Activated naive CD4-positive, alpha-beta T cell treated with anti-CD3 and anti-CD28 coated beads, Interleukin-2, amount 50 U/mL, for 16 hours (primary cell): ENCODE data around the gene PEX3.
A peak's percentile ranks its signal among the peaks of the same experiment; 100 is the strongest.
"Not testable (repeated sequence)": the region's sequence is repeated elsewhere in the genome, so short reads cannot be mapped to it uniquely, and the experiment has no call there.

Experiments
- DNase-seq: peaks from one replicate; pipeline ENCODE4 v3.0.0-alpha.2; 2020

PEX3 gene

DNA sequence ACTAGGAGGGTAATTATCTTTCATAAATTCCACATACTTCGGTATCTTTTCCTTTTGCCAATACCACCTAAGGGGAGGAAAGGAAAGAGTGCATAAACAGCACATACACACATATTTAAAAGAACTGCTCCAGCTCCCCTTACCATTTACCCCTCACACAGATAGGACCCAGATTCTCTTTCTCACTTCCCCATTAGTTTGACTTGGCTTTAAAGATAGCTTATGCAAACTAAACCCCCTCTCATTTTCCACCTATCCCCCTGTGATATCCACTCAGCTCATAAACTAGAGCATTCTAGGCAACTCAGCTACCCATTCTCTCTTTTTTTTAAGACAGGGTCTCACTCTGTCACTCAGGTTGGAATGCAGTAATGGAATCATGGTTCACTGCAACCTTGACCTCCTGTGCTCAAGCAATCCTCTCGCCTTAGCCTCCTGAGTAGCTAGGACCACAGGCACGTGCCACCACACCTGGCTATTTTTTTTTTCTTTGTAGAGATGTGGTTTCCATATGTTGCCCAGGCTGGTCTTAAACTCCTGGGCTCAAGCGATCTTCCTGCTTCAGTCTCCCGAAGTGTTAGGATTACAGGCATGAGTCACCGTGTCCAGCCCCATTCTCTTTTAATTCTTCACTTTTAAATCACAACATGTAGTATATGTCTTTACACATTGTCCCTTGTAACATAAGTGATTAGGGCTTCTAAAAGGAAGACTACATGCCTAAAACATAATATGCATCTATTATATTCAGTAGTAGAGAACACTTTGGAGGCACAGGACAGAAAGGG, 56.9 kb downstream of the PEX3 start:
- no peak for DNase-seq

DNA sequence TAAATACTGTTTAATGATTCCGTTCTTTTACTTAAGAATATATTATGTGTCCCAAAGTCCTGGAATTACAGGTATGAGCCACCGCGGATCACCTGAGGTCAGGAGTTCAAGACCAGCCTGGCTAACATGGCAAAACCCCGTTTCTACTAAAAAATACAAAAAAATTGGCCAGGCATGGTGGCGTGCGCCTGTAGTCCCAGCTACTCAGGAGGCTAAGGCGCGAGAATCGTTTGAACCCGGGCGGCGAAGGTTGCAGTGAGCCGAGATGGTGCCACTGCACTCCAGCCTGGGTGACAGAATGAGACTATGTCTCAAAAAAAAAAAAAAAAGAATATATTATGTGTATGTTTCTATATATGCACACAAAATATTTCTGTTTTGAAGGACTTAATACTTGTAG, 59.7 kb downstream of the PEX3 start:
- not testable (repeated sequence) for DNase-seq

DNA sequence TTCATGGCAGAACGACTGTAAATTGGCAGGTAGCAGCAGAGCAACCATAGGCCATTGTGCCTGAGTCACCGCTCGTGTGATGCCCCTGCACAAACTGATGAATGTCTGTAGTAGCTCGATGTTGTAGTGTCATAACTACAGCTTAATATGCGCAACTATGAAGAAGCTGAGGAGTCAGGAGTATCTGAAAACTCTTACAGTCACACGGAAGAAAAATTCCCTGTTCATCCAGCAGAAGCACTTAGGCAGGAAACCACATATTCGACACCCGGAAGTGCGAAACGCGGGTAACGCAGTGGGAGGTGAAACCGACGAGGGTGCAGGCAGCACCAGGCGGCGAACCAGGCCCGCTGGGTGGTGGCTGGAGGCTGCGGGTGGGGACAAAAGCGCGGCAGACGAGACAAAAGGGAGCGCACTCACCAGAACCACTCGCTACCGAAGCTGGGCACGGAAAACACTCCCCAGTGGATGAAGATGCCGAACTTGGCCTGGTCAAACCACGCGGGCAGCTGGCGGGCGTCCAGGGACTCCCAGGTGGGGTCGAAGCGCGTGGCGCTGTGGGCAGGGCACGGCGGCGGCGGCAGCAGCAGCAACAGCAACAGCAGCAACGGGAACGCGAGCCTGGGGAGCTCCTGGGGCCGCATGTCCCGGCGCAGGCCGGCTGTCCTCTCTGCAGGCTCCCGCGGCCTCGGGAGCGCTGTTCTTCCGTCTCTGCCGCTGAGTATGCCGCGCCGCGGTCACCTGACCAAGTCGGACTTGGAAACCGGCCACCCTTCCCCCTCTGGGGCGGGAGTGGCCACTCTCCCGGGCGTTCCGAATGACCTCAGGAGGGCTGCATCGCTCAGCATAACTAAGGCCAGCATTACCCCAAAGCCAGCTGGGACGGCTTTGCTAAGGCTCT, 60.6 kb downstream of the PEX3 start, which contains the start of gene FUCA2:
Gene FUCA2 (minus strand): TSS at position 730 of the 901 bp plus-strand sequence. CDS start 86 bp downstream, at position 644.
- DNase-seq, result peak; percentile 64

DNA sequence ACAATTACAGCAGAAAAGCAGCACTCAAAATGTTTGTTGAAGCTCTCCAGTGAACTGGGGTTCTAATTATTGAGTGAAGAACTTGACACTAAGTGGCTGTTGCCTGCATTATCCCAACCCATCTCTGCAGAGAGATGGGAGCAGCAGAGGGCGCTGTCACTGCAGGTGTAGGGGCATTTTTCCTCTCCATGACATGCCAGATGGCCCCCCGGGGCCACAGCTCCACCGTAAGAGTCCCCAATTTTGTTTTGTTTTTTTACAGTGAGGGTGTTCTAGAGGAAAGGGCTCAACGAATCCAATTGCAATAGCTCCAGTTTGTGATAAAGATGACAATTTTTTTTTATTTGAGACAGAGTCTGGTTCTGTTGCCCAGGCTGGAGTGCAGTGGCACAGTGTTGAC, 62.8 kb downstream of the PEX3 start:
- no peak for DNase-seq

DNA sequence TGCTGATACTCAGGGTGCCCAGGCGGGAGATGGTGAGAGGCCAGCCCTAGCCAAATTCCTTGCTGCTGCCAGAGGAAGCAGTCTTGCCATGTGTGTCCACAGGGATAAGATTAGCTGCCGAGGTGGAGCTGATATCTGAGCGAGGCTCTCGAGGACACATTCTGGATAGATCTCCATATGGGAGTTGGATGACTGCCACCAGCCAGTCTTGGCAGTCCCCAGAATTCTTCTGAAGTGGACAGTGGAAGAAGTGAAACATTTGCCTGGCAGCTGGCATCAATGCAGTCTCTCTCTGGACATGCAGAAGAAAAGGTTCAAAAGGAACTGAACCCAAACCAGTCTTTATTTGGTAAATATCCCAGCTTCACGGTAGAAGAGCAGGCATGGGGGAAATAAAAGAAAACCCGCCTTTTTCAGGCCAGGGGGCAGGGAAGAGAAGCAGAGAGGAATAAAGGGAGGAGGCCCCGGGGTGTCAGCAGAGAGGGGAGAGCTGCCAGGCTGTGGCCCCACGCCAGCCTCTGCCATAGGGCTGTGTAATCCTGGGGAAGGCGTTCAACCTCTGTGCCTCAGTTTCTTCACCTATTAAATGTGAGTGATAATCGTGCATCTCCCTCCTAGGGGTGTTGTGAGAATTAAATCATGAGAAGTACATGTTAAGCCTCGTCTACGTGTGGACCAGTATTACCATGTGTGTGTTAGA, 64.6 kb downstream of the PEX3 start:
- no peak for DNase-seq

DNA sequence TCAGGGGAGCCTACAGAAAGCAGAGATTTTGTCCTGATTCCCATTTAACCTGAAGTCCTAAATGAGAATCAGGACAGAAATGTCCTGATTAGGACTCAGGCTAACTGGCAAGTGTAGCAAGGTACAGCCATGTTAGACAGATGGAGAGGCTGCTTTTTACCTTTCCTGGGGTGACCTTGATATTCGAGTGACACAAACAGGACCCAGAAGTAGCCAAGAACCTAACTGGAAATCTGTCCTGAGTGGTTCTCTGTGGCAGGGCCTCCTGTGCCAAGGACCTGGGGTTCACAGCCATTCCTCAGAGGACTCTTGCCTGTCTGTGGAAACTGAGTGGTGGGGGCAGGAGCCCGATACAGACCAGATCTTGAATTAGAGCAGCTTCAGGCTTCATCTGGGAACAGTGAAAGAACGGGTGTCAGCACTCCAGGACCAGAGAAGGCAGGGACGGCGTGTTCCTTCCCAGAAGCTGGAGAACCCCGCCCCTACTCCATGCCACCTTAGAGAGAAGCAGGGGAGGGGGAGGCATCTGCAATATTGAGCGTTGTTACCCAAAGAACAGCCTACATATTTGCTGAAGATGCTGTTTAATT, 65.3 kb downstream of the PEX3 start:
- no peak for DNase-seq

DNA sequence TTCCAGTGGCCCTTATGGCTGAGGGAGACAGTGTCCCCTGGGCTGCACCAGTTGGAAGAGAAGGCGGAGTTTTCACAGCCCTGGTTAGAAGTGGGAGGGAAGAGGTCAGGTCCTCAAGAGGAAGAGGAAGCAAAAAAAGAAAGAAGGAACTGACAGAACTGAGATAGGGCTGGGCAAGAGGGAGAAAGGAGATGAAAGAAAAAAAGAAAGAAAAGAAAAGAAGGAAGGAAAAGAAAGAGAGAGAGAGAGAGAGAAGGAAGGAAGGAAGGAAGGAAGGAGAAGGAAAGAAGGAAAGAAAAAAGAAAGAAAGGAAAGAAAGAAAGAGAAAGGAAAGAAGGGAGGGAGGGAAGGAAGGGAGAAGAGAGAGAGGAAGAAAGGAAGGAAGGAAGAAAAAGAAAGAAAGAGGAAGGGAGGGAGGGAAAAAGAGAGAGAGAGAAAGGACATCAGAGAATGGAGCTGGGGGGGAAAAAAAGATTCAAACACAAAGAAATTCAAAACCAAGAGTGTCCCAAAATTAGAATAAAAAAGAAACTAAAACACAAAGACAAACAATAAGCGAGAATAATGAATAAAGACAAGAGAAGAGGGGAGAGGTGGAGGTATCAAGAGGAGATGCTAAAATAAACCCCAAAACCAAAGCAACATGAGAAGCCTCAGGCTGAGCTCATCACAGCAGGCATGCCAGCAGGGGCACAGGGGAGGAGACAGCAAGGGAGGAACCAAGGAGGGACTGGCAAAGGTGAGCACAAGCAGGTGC, 66.3 kb downstream of the PEX3 start:
- no peak for DNase-seq

DNA sequence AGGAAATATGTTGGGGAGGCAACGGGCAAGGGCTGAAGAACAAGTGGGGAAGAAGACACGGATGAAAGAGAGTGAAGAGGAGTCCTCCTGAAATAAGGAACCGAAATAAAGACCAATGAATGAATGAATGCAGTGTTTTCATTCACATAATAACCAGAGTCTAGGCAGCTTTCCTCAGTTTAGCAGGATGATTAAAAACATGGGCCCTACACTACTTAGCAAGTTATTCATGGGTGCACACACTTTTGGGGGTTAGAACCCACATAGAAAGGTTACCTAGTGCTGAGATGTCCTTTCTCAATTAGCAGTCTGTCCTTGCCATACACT, 66.8 kb downstream of the PEX3 start:
- no peak for DNase-seq

DNA sequence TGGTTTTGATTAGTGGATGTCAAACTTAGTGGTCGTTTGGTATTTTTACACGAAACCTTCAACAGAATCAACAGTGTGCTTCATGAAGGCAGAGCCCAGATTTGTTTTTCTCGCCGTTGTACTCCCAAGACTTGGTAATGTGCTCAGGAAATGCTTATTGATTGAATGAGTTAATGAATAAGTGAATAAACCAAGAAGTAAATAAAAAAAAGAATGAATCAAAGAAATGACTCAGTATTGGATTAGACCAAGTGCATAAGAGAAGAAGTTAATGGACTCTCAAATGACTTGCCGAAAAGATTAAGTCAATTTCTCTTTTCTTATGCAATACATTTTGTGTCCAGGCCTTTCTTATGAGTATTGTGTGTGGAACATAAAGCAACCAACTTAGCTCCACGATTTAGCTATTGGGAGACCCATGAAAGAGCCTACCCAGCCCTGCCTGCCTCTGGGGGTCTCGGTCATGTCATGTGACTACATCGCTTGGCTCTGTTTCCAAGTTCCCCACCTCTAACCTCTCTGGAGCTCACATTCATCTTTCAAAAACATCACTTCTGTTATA, 71.5 kb downstream of the PEX3 start:
- DNase-seq, result no peak

DNA sequence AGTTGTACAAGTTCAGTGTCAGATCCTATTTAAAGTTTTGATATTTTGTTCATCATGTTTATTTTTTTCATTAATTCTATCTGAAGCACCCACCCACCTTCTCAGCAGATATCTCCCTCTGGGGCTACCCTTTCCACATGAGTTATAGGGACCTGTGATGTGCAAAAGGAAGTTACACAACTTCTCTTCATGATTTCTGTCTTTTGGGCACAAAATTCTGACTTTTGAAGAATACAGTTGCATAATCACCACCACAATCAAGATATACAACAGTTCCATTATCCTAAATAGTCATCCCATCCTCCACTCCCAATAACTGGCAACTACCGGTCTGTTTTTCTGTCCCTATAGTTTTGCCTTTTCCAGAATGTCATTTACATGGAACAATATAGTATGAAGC, 74.8 kb downstream of the PEX3 start:
- no peak for DNase-seq

DNA sequence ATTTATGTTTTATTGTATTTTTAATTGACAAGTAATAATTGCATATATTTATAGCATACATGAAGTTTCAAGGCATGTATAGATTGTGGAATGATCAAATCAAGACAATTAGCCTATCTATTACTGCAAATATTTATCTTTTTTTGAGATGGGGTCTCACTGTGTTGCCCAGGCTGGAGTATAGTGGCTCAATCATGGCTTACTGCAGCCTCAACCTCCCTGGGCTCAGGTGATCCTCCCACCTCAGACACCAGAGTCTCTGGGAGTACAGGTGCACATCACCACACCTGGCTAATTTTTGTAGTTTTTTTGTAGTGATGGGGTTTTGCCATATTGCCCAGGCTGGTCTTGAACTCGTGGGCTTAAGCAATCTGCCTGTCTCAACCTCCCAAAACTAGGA, 77.1 kb downstream of the PEX3 start:
- no peak for DNase-seq

DNA sequence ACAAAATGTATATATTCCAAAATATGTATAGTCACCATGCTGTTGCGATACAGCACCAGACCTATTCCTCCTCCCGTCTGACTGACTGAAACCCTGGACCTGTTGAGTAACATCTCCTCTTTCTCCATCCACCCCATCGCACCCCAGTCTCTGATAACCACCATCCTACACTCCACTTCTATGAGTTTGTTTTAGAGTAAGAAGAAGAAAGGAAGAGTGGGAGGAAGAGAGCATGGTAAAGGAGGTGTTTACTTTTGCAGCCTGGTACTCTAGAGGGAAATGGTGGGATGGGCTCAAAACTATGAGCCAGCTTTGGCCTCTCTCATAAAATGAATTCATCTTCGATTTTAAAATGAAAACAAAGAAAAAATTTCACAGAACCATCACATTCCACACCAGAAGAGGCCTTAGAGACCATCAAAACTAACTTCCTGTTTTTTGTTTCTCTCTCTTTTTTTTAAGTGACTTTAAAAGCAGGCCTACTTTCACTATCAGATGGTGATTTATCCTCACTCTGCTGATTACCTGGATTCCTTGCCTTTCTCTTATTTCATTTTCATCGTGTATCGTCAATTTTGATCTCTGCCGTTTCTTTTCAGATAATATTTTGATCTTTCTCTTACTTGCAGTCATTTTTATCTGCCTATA, 77.7 kb downstream of the PEX3 start:
- no peak for DNase-seq

DNA sequence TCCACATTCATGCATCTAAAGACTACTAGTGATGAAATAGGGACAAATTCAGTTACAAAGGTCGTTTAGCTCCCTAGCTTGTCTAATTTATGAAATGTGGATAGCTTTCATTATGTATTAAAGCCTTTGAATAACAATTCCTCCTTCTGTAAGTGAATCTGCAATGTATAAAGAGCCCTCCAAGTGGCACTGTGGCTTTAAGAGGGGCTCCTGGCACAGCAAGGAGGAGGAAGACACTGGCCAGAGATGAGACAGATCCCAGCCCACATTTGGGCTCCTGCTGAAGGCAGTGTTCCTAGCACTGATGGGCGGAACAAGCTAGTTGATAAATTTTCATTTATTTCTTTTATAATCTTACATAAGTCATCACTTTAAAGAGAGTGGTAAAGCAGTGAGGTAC, 78.5 kb downstream of the PEX3 start:
- DNase-seq, result no peak

DNA sequence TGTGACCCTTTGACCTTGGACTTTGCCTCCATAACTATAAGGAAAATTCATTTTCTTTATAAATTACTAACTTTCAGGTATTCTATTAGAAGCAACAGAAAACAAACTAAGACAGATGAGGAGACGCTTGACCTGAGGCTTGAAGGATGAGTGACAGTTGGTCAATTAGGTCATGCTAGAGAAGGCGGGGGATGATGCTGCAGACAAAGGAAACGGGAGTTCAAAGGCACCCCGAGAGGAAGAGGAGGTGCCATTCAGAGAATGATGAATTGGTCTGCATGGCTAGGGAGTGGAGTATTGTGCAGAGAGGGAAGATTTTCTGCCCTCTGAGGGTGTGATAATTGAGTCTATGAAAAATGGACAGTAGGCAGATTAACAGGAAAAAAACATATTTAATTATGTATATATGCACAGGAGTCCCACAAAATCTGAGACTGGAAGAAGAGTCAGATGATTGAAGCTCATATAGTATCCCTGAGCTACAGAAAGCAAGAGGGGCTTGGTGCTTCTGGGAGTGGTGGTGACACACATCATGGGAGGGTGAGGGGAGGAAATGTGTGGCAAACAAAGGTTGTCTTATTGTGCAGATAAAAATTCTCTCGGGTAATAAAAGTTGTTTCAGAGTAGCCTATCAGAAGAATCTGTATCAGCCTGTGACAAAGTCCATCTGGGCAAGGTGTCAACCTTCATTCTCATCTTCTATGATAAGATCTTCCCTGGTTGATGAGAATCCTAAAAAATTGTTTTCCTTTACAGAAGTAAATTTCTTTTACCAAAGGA, 81.3 kb downstream of the PEX3 start:
- DNase-seq, result no peak

DNA sequence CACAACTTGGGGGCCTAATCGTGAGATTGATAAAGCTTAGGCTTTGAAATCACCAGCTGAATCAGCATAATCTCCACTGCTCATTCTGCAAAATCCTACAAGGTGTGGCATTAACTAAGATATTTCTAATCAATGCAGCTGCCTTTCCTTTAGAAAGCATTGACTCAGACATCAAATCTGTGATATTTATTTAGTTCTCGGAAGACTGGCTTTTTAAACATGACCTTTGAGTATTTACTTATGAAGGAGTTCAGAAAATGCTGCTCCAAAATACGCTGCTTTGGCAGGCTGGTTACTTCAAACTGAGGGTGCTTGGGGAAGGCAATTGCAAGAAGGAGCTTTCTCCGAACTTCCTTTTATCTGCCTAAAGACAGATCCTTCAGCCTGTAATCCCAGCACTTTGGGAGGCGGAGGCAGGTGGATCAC, 84.6 kb downstream of the PEX3 start:
- no peak for DNase-seq

DNA sequence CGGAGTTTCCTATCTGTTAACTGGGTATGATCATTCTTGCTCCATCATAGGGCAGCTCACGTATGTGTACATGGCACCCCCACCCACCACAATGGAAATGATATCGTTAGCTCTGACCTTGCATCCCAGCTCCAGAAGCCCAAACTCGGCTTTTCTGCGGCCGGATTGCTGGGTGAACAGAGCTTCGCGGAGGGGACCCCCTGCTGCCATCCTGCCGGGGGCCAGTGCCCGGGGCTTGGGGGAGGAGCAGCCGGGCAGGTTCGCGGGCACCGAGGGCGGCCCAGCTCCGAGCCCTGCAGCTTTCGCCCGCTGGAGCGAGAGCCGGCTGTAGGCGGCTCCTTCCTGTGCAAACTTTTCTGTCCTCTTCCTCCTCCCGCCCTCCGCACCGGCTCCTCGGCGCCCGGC, 85.9 kb downstream of the PEX3 start:
- peak; percentile 42 for DNase-seq

DNA sequence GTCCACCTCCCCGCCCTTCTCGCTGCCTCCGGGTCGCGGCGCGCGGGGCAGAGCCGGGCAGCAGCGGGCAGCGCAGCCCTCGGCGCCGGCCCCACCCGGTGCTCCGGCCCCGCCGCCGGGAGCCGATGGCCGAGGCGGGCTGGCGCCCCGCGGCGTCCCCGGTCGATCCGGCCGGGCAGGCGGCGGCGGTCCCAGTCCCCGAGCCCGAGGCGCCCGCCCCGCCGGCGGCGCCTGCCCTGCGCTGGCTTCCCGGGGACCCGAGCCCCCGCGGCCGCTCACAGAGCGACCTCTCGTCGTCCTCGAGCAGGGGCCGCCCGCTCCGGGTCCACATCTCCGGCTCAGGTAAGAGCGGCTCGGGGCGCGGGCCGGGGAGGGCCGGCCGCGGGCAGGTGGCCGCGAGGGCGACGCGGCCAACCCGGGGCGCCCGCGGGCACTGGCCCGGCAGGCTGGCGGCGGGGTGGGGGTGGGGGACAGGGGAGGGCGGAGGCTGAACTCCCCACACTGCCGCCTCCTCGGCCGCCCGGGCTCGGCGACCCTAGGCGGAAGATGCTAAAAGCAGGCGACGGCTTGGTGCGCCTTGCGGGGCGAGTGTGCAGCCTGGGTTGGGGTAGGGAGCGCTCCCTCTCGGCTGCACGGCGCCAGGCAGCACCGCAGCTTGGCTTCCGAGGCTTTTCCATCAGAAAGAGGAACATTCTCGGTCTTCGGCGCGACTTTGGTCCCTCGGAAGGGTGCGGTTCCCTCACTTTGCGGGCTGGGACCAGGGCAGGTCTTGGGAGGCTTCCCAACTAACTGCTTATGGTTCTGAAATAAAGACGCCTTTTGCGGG, 86.5 kb downstream of the PEX3 start:
- peak; percentile 65 for DNase-seq

DNA sequence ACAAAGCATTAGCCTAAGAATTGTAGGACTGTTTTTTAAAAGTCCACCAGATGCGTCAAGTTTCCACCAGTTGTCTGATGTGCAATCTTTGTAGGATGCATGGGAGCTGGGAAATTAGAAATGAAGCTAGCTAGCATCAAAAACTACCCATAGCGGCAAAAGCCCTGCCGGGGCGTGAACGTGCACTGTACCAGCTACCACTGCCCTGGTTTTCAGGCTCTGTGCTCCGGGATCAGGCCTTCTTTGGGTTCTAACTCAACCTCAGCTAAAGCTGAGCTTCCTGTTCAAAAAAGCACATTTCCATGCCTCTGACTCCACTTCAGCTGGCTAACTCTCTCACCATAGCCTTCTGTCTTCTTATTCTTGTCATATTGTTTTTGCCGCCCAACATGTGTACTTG, 87.8 kb downstream of the PEX3 start:
- no peak for DNase-seq

DNA sequence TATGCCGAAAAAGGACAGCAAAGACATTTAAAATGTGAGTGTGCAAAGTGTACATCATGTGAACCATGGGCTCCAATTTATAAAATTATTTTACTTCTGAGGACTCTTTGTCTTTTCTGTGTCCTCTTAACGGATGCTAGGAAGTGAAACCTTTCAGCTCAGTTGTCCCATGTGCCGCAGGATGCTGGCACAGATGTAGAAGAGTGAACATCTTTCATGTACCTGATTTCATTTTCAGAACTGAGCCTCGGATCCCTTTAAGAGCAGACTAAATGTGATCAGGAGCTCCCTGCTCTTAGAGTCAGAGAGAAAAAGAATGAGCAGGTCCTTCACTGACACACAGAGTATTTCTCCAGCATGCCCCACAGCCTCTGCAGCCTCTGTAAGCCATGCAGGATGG, 88.5 kb downstream of the PEX3 start:
- DNase-seq, result no peak

DNA sequence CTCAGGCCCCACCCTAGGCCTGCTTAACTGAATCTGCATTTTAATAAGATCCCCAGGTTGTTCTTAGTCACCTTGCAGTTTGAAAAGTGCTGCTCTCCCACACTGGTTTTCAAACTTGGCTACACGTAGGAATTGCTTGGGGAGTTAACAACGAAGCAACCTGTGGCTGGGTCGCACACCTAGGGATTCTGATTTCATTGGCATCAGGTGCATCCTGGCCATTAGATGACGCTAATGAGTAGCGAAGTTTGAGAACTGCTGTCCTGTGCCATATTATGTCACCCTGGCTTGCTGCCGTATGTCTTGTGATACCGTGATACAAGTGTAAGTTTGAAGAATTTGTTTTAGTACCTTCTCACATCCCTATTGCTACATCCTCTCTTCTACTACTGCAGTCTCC, 89.1 kb downstream of the PEX3 start:
- no peak for DNase-seq
